WTC11 (cell line): Measurements from ENCODE around the gene MFNG. TPM values are rescaled to one million over a fixed set of nuclear protein-coding genes. Genes with fewer than 3 reads are reported as not detected.
A peak's percentile ranks its signal among the peaks of the same experiment; 100 is the strongest.

Source experiments
- ATAC-seq: fragments of 200-7000 bp; cut with Tn5 transposase; 2 replicates; pipeline ENCODE4 v1.10.0; 2021; ENCODE audit warnings: mild to moderate bottlenecking, moderate library complexity
- CTCF ChIA-PET: fragments of 300-600 bp; sonication (Branson Sonifier 250); formaldehyde crosslinking; loops from one replicate; lab custom pipeline; 2021; ENCODE audit warnings: antibody characterized with exemption; lab: Charles Lee
- POLR2A ChIA-PET: fragments of 350-600 bp; sonication (Branson Sonifier 250); formaldehyde crosslinking; loops from one replicate; lab custom pipeline; 2021; ENCODE audit warnings: antibody characterized with exemption; lab: Charles Lee
- DNase-seq: peaks from one replicate; pipeline ENCODE4 v3.0.0; 2021; ENCODE audit warnings: low spot score
- H3K27ac Mint-ChIP-seq: 2 replicates; pipeline ENCODE4 v1.8.0; 2021; ENCODE audit warnings: mixed read lengths
- H3K27me3 Mint-ChIP-seq: 2 replicates; pipeline ENCODE4 v1.8.0; 2021; ENCODE audit warnings: low read depth, mild to moderate bottlenecking, moderate library complexity, mixed read lengths
- H3K36me3 Mint-ChIP-seq: 2 replicates; pipeline ENCODE4 v1.8.0; 2021; ENCODE audit warnings: mixed read lengths
- H3K4me1 Mint-ChIP-seq: 2 replicates; pipeline ENCODE4 v1.8.0; 2022; ENCODE audit warnings: mixed read lengths
- H3K4me3 Mint-ChIP-seq: 2 replicates; pipeline ENCODE4 v1.8.0; 2021; ENCODE audit warnings: mild to moderate bottlenecking, moderate library complexity, mixed read lengths
- H3K9me3 Mint-ChIP-seq: 2 replicates; pipeline ENCODE4 v1.8.0; 2021; ENCODE audit warnings: mixed read lengths
- EMX1 ChIP-seq: fragments of 250-450 bp; sonication (Bioruptor Pico); IDR thresholded peaks from 2 replicates; pipeline ENCODE4 v1.8.0; 2021; ENCODE audit warnings: mild to moderate bottlenecking
- FOXP1 ChIP-seq: sonication (generic); formaldehyde crosslinking; IDR thresholded peaks from 2 replicates; pipeline ENCODE4 v1.8.0; 2022; ENCODE audit warnings: missing genetic modification reagents, mild to moderate bottlenecking, moderate library complexity, borderline replicate concordance
- GTF2I ChIP-seq: fragments of 250-450 bp; sonication (Bioruptor Pico); conservative IDR thresholded peaks from 2 replicates; pipeline ENCODE4 v1.4.0; 2021; ENCODE audit warnings: mild to moderate bottlenecking
- JAZF1 ChIP-seq: fragments of 250-450 bp; sonication (Bioruptor Pico); IDR thresholded peaks from 2 replicates; pipeline ENCODE4 v1.9.0; 2021; ENCODE audit warnings: moderate library complexity, mild to moderate bottlenecking, inconsistent platforms
- NR3C1 ChIP-seq: sonication (generic); formaldehyde crosslinking; conservative IDR thresholded peaks from 2 replicates; pipeline ENCODE4 v1.8.1; 2023; ENCODE audit warnings: low read depth, mild to moderate bottlenecking, missing genetic modification reagents
- SMAD4 ChIP-seq: sonication (generic); formaldehyde crosslinking; IDR thresholded peaks from 2 replicates; pipeline ENCODE4 v1.8.0; 2022; ENCODE audit warnings: mild to moderate bottlenecking, missing genetic modification reagents
- TEAD1 ChIP-seq: sonication (generic); formaldehyde crosslinking; IDR thresholded peaks from 2 replicates; pipeline ENCODE4 v1.8.0; 2022; ENCODE audit warnings: mild to moderate bottlenecking, missing genetic modification reagents
- TEAD4 ChIP-seq: sonication (generic); formaldehyde crosslinking; IDR thresholded peaks from 2 replicates; pipeline ENCODE4 v1.8.0; 2022; ENCODE audit warnings: mild to moderate bottlenecking, missing genetic modification reagents
- ZNF121 ChIP-seq: sonication (generic); formaldehyde crosslinking; IDR thresholded peaks from 2 replicates; pipeline ENCODE4 v1.8.0; 2023; ENCODE audit warnings: missing genetic modification reagents
- ZNF232 ChIP-seq: sonication (generic); formaldehyde crosslinking; IDR thresholded peaks from 2 replicates; pipeline ENCODE4 v1.8.0; 2022; ENCODE audit warnings: mild to moderate bottlenecking, missing genetic modification reagents
- ZNF263 ChIP-seq: sonication (generic); formaldehyde crosslinking; IDR thresholded peaks from 2 replicates; pipeline ENCODE4 v1.8.1; 2022; ENCODE audit warnings: low read depth, mild to moderate bottlenecking, moderate library complexity, missing genetic modification reagents
- ZNF423 ChIP-seq: fragments of 250-450 bp; sonication (Bioruptor Pico); IDR thresholded peaks from 2 replicates; pipeline ENCODE4 v2.1.2; 2022; ENCODE audit warnings: mild to moderate bottlenecking, moderate library complexity
- total RNA-seq: library from RNA; stranded (reverse); gene quantifications from 3 replicates; pipeline ENCODE4 v1.2.3, GENCODE V29; 2021
- TF ChIP-seq, protein P1 (sequence below): fragments of 250-450 bp; sonication (Bioruptor Pico); IDR thresholded peaks from 2 replicates; pipeline ENCODE4 v1.9.0; 2021; ENCODE audit warnings: moderate library complexity, mild to moderate bottlenecking, inconsistent platforms, borderline replicate concordance
- TF ChIP-seq, protein P2 (sequence below): sonication (generic); formaldehyde crosslinking; IDR thresholded peaks from 2 replicates; pipeline ENCODE4 v1.8.0; 2022; ENCODE audit warnings: mild to moderate bottlenecking, missing genetic modification reagents
- TF ChIP-seq, protein P3 (sequence below): sonication (generic); formaldehyde crosslinking; IDR thresholded peaks from 2 replicates; pipeline ENCODE4 v1.8.1; 2022; ENCODE audit warnings: low read depth, mild to moderate bottlenecking, moderate library complexity, missing genetic modification reagents, borderline replicate concordance
- TF ChIP-seq, protein P4 (sequence below): fragments of 200-600 bp; IDR thresholded peaks from 2 replicates; pipeline ENCODE4 v1.8.0; 2022; ENCODE audit warnings: antibody characterized with exemption
- TF ChIP-seq, protein P5 (sequence below): sonication (generic); formaldehyde crosslinking; IDR thresholded peaks from 2 replicates; pipeline ENCODE4 v1.8.1; 2023; ENCODE audit warnings: mild to moderate bottlenecking, moderate library complexity, missing genetic modification reagents
- TF ChIP-seq, protein P6 (sequence below): sonication (generic); formaldehyde crosslinking; IDR thresholded peaks from 2 replicates; pipeline ENCODE4 v1.8.1; 2023; ENCODE audit warnings: mild to moderate bottlenecking, missing genetic modification reagents, moderate library complexity
- TF ChIP-seq, protein P7 (sequence below): sonication (generic); formaldehyde crosslinking; IDR thresholded peaks from 2 replicates; pipeline ENCODE4 v1.8.0; 2023; ENCODE audit warnings: missing genetic modification reagents
- TF ChIP-seq, protein P8 (sequence below): fragments of 250-450 bp; sonication (Bioruptor Pico); IDR thresholded peaks from 2 replicates; pipeline ENCODE4 v1.9.0; 2021; ENCODE audit warnings: mild to moderate bottlenecking

MFNG gene
- total RNA-seq, 1 experiment from 2014 or later, result 3.2 TPM

DNA sequence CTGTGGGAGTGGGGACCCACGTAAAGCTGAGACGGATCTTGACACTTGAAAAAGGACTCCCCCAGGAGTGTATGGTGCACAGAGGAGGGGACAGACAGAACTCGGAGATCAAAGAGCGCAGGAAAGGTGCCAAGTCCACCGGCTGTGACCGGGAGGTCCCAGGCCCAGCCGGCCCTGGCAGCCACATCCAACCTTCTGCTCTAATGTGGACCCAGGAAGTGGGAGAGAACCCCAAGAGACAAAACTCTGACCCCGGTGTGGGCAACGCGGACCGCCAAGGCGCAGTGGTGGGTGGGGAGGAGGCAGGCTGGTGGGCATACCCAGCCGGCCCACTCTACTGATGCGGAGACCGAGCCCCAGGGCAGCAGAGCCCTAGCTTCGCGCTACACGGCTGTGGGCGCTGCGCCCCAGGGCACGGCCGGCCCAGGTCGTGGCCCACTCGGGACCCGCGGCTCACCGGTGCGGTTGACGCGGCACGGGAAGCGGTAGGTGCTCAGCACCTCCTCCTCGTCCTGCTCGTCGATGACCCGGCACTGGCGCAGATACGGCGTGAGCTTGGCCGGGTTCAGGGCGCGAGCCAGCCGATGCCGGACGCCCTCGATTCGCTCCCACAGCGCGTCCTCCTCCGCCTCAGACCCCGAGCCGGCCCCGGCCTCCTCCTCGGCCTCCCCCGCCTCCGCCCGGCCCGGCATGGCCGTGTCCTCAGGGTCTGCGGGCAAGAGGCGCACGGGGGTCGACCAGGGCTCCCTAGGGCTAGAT lies 32.5 kb upstream of the MFNG start:
- TF ChIP-seq, protein P1, sequence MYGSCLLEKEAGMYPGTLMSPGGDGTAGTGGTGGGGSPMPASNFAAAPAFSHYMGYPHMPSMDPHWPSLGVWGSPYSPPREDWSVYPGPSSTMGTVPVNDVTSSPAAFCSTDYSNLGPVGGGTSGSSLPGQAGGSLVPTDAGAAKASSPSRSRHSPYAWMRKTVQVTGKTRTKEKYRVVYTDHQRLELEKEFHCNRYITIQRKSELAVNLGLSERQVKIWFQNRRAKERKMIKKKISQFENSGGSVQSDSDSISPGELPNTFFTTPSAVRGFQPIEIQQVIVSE (CRISPR knock-in tag), result no peak
- 0 out of 2 replicates have a peak, but pooled peaks have one; percentile 13 for TF ChIP-seq ZNF121 (CRISPR knock-in tag)
- TF ChIP-seq, protein P2, sequence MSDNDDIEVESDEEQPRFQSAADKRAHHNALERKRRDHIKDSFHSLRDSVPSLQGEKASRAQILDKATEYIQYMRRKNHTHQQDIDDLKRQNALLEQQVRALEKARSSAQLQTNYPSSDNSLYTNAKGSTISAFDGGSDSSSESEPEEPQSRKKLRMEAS (CRISPR knock-in tag), result peak; percentile 44
- TF ChIP-seq TEAD1, result no peak
- TF ChIP-seq JAZF1 (CRISPR knock-in tag), result no peak
- peak; percentile 59; the same call in 1 of the 2 replicates for TF ChIP-seq ZNF232 (CRISPR knock-in tag)
- no peak for TF ChIP-seq SMAD4
- TF ChIP-seq ZNF423 (CRISPR knock-in tag), result no peak
- TF ChIP-seq, protein P3, sequence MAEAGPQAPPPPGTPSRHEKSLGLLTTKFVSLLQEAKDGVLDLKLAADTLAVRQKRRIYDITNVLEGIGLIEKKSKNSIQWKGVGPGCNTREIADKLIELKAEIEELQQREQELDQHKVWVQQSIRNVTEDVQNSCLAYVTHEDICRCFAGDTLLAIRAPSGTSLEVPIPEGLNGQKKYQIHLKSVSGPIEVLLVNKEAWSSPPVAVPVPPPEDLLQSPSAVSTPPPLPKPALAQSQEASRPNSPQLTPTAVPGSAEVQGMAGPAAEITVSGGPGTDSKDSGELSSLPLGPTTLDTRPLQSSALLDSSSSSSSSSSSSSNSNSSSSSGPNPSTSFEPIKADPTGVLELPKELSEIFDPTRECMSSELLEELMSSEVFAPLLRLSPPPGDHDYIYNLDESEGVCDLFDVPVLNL (CRISPR knock-in tag), result no peak
- TF ChIP-seq, protein P4, sequence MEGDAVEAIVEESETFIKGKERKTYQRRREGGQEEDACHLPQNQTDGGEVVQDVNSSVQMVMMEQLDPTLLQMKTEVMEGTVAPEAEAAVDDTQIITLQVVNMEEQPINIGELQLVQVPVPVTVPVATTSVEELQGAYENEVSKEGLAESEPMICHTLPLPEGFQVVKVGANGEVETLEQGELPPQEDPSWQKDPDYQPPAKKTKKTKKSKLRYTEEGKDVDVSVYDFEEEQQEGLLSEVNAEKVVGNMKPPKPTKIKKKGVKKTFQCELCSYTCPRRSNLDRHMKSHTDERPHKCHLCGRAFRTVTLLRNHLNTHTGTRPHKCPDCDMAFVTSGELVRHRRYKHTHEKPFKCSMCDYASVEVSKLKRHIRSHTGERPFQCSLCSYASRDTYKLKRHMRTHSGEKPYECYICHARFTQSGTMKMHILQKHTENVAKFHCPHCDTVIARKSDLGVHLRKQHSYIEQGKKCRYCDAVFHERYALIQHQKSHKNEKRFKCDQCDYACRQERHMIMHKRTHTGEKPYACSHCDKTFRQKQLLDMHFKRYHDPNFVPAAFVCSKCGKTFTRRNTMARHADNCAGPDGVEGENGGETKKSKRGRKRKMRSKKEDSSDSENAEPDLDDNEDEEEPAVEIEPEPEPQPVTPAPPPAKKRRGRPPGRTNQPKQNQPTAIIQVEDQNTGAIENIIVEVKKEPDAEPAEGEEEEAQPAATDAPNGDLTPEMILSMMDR, result no peak
- TF ChIP-seq GTF2I (CRISPR knock-in tag), result no peak
- no peak for TF ChIP-seq EMX1 (CRISPR knock-in tag)
- TF ChIP-seq, protein P5, sequence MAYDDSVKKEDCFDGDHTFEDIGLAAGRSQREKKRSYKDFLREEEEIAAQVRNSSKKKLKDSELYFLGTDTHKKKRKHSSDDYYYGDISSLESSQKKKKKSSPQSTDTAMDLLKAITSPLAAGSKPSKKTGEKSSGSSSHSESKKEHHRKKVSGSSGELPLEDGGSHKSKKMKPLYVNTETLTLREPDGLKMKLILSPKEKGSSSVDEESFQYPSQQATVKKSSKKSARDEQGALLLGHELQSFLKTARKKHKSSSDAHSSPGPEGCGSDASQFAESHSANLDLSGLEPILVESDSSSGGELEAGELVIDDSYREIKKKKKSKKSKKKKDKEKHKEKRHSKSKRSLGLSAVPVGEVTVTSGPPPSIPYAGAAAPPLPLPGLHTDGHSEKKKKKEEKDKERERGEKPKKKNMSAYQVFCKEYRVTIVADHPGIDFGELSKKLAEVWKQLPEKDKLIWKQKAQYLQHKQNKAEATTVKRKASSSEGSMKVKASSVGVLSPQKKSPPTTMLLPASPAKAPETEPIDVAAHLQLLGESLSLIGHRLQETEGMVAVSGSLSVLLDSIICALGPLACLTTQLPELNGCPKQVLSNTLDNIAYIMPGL (CRISPR knock-in tag), result 0 out of 2 replicates have a peak, but pooled peaks have one; percentile 31
- no peak for TF ChIP-seq NR3C1 (CRISPR knock-in tag)
- TF ChIP-seq ZNF263 (CRISPR knock-in tag), result no peak
- TF ChIP-seq TEAD4 (CRISPR knock-in tag), result no peak
- TF ChIP-seq, protein P6, sequence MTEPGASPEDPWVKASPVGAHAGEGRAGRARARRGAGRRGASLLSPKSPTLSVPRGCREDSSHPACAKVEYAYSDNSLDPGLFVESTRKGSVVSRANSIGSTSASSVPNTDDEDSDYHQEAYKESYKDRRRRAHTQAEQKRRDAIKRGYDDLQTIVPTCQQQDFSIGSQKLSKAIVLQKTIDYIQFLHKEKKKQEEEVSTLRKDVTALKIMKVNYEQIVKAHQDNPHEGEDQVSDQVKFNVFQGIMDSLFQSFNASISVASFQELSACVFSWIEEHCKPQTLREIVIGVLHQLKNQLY (CRISPR knock-in tag), result no peak
- TF ChIP-seq, protein P7, sequence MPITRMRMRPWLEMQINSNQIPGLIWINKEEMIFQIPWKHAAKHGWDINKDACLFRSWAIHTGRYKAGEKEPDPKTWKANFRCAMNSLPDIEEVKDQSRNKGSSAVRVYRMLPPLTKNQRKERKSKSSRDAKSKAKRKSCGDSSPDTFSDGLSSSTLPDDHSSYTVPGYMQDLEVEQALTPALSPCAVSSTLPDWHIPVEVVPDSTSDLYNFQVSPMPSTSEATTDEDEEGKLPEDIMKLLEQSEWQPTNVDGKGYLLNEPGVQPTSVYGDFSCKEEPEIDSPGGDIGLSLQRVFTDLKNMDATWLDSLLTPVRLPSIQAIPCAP (CRISPR knock-in tag), result 0 out of 2 replicates have a peak, but pooled peaks have one; percentile 39
- TF ChIP-seq, protein P8, sequence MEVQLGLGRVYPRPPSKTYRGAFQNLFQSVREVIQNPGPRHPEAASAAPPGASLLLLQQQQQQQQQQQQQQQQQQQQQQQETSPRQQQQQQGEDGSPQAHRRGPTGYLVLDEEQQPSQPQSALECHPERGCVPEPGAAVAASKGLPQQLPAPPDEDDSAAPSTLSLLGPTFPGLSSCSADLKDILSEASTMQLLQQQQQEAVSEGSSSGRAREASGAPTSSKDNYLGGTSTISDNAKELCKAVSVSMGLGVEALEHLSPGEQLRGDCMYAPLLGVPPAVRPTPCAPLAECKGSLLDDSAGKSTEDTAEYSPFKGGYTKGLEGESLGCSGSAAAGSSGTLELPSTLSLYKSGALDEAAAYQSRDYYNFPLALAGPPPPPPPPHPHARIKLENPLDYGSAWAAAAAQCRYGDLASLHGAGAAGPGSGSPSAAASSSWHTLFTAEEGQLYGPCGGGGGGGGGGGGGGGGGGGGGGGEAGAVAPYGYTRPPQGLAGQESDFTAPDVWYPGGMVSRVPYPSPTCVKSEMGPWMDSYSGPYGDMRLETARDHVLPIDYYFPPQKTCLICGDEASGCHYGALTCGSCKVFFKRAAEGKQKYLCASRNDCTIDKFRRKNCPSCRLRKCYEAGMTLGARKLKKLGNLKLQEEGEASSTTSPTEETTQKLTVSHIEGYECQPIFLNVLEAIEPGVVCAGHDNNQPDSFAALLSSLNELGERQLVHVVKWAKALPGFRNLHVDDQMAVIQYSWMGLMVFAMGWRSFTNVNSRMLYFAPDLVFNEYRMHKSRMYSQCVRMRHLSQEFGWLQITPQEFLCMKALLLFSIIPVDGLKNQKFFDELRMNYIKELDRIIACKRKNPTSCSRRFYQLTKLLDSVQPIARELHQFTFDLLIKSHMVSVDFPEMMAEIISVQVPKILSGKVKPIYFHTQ (CRISPR knock-in tag), result no peak
- 0 out of 2 replicates have a peak, but pooled peaks have one; percentile 17 for TF ChIP-seq FOXP1 (CRISPR knock-in tag)
- Mint-ChIP-seq H3K4me1 (peaks cover 11% of the 10 kb centered on the region), H3K9me3 (peaks cover 11% of the 10 kb centered on the region), H3K4me3 (peak overlapping the region; percentile 79), H3K27me3 (peaks cover 34% of the 10 kb centered on the region), H3K36me3 (peaks cover 8% of the 10 kb centered on the region), H3K27ac (no peak overlapping the region)
- ChIA-PET CTCF (interaction anchor here (1.4 to 5.3 kb wide), 4 partner anchors 9 to 74 kb away, joined by 4 to 32 read pairs (median 11); no protein-coding TSS in a partner anchor), POLR2A (no interaction called here)
- DNase-seq (peak; percentile 46), ATAC-seq (peak; percentile 32)
